ENCODE data around the gene CLIP1. TPM values are rescaled to one million over a fixed set of nuclear protein-coding genes. Genes with fewer than 3 reads are reported as not detected.
A peak's percentile ranks its signal among the peaks of the same experiment; 100 is the strongest.
"Not testable (repeated sequence)": the region's sequence is repeated elsewhere in the genome, so short reads cannot be mapped to it uniquely, and the experiment has no call there.

The CLIP1 gene
- total RNA-seq, 1 donor from 2014 or later = 29.2 TPM

- DNase-seq (ENCODE audit: low read depth in 2 of 2) = no peak
Measured at GRCh38 chr12:122435186-122435585, 12.7 kb upstream of the CLIP1 start.

- DNase-seq (ENCODE audit: low read depth in 2 of 2) = not testable (repeated sequence)
Measured at GRCh38 chr12:122429043-122429442, 6.6 kb upstream of the CLIP1 start.

GRCh38 chr12:122427403-122427802 lies 4.9 kb upstream of the CLIP1 start:
- no peak for DNase-seq (ENCODE audit: low read depth in 2 of 2)

- peak; percentile 55 to 96 for DNase-seq (ENCODE audit: low read depth in 2 of 2)
Measured at GRCh38 chr12:122423258-122424165, 1.0 kb upstream of the CLIP1 start.

GRCh38 chr12:122422730-122423257 lies 325 bp upstream of the CLIP1 start:
- peak; percentile 18 to 64 for DNase-seq (ENCODE audit: low read depth in 2 of 2)

- DNase-seq (ENCODE audit: low read depth in 2 of 2) = peak; percentile 54 to 63
Measured at GRCh38 chr12:122421187-122421820, 1.2 kb downstream of the CLIP1 start.

GRCh38 chr12:122420471-122421162 lies 1.9 kb downstream of the CLIP1 start:
- no peak for DNase-seq (ENCODE audit: low read depth in 2 of 2)

GRCh38 chr12:122419094-122419493 lies 3.4 kb downstream of the CLIP1 start:
- DNase-seq (ENCODE audit: low read depth in 2 of 2) = not testable (repeated sequence)

- not testable (repeated sequence) for DNase-seq (ENCODE audit: low read depth in 2 of 2)
Measured at GRCh38 chr12:122415665-122416064, 6.8 kb downstream of the CLIP1 start.

- DNase-seq (ENCODE audit: low read depth in 2 of 2) = no peak
Measured at GRCh38 chr12:122413516-122414404, 8.7 kb downstream of the CLIP1 start.

- peak in 1 of 2 donors; percentile 19 for DNase-seq (ENCODE audit: low read depth in 2 of 2)
Measured at GRCh38 chr12:122412851-122413433, 9.5 kb downstream of the CLIP1 start.

GRCh38 chr12:122411537-122411936 lies 10.9 kb downstream of the CLIP1 start:
- DNase-seq (ENCODE audit: low read depth in 2 of 2) = no peak

- no peak for DNase-seq (ENCODE audit: low read depth in 2 of 2)
Measured at GRCh38 chr12:122407208-122407607, 15.3 kb downstream of the CLIP1 start.

GRCh38 chr12:122406701-122407164 lies 15.7 kb downstream of the CLIP1 start:
- DNase-seq (ENCODE audit: low read depth in 2 of 2) = no peak

GRCh38 chr12:122403831-122404230 lies 18.6 kb downstream of the CLIP1 start:
- no peak for DNase-seq (ENCODE audit: low read depth in 2 of 2)

GRCh38 chr12:122403115-122403770 lies 19.2 kb downstream of the CLIP1 start:
- DNase-seq (ENCODE audit: low read depth in 2 of 2) = no peak

GRCh38 chr12:122402264-122402663 lies 20.2 kb downstream of the CLIP1 start:
- DNase-seq (ENCODE audit: low read depth in 2 of 2) = no peak

GRCh38 chr12:122399592-122400373 lies 22.7 kb downstream of the CLIP1 start:
- DNase-seq (ENCODE audit: low read depth in 2 of 2) = peak; percentile 89 to 93

GRCh38 chr12:122399254-122399591 lies 23.2 kb downstream of the CLIP1 start:
- peak in 1 of 2 donors; percentile 9 for DNase-seq (ENCODE audit: low read depth in 2 of 2)
